PC-9 (cell line): ENCODE results near the gene MAT2A.

Source experiments
- CTCF ChIP-seq: fragments of 200-600 bp; sonication (generic); conservative IDR thresholded peaks from 2 replicates; pipeline ENCODE4 v1.6.1; 2017; ENCODE audit warnings: mixed run types, antibody characterized with exemption, mild to moderate bottlenecking, moderate library complexity
- EZH2 ChIP-seq: fragments of 200-600 bp; sonication (generic); IDR thresholded peaks from 2 replicates; pipeline ENCODE4 v1.8.0; 2017; ENCODE audit warnings: antibody characterized with exemption, low read depth

- no peak for TF ChIP-seq CTCF
- TF ChIP-seq EZH2, result no peak
Measured at GRCh38 chr2:85503851-85504777, 34.9 kb upstream of the MAT2A start.
